Mammary epithelial cell (primary cell): Measurements from ENCODE around the gene SLC66A3.

ENCODE experiments used
- CTCF ChIP-seq, 2 donors: IDR thresholded peaks in 1 of 2; conservative IDR thresholded peaks in 1 of 2; 2 replicates each; pipeline ENCODE4 v1.5.1; 2011 to 2012; ENCODE audit warnings: inconsistent platforms in 2 of 2, low read length in 2 of 2, mild to moderate bottlenecking in 2 of 2, control low read depth in 1 of 2, low read depth in 1 of 2; ENCODE audit not compliant: insufficient read depth in 1 of 2; ENCODE audit errors: extremely low read depth in 1 of 2
- EZH2 ChIP-seq: IDR thresholded peaks from 2 replicates; pipeline ENCODE4 v1.6.1; 2012; ENCODE audit warnings: low read length, inconsistent platforms, borderline replicate concordance

GRCh38 chr2:11179196-11179595 is 23.9 kb downstream of the SLC66A3 start:
- TF ChIP-seq CTCF (conservative IDR thresholded peaks at IDR 0.05 in 1 of 2, IDR thresholded peaks at IDR 0.05 in 1 of 2; ENCODE audit: extremely low read depth in 1 of 2, insufficient read depth in 1 of 2, low read depth in 1 of 2, low read length in 2 of 2), result no peak
- no peak for TF ChIP-seq EZH2
